Measurements from ENCODE around the gene NSMCE4A.

NSMCE4A gene

DNA sequence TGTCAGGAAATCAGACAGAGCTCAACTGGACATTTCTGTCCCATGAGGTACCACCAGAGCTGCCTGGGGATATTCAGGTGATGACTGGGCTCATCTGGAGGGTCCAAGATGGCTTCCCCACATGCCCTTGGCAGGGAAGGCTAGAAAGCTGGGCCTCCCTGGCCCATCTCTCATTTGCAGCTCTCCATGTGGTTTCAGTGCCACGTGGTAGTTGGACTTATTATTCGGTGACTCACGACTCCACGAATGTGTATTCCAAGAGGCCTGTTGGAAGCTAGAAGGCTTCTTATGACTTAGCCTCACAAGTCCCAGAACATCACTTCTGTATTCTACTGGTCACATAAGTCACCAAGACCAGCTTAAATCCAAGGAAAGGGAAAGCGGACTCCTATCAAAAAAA lies 22.8 kb downstream of the NSMCE4A start:
- TF ChIP-seq, protein P1, sequence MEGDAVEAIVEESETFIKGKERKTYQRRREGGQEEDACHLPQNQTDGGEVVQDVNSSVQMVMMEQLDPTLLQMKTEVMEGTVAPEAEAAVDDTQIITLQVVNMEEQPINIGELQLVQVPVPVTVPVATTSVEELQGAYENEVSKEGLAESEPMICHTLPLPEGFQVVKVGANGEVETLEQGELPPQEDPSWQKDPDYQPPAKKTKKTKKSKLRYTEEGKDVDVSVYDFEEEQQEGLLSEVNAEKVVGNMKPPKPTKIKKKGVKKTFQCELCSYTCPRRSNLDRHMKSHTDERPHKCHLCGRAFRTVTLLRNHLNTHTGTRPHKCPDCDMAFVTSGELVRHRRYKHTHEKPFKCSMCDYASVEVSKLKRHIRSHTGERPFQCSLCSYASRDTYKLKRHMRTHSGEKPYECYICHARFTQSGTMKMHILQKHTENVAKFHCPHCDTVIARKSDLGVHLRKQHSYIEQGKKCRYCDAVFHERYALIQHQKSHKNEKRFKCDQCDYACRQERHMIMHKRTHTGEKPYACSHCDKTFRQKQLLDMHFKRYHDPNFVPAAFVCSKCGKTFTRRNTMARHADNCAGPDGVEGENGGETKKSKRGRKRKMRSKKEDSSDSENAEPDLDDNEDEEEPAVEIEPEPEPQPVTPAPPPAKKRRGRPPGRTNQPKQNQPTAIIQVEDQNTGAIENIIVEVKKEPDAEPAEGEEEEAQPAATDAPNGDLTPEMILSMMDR (IDR thresholded peaks at IDR 0.05; ENCODE audit: low read depth, low read length): no peak
- DNase-seq (ENCODE audit: low read depth in 2 of 2): peak in 1 of 2 donors; percentile 36
- no peak overlapping the region for H3K4me3 ChIP-seq (replicated peaks in 1 of 2; ENCODE audit: low read depth in 2 of 2, low read length in 2 of 2)

DNA sequence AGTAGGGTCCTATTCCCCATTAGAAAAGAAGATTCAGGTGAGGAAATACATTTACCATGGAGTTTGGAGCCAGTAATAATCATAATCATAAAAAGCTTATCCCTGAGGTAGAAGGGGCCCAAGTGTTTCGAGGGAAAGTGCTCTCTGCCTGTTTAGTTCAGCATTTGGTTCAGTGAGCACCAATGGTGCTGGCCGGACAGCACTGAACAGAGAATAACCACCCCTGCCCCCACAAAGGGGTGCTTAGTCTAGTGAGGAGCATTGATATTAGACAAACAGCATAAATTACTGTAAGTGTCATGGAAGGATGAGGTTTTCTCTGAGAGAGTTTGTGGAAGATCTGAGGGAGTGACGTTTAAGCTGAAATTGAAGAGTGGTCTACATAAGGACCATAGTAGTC lies 25.6 kb downstream of the NSMCE4A start:
- no peak for DNase-seq (ENCODE audit: low read depth in 2 of 2)
- TF ChIP-seq, protein P1 (IDR thresholded peaks at IDR 0.05; ENCODE audit: low read depth, low read length): no peak
- no peak overlapping the region for H3K4me3 ChIP-seq (replicated peaks in 1 of 2; ENCODE audit: low read depth in 2 of 2, low read length in 2 of 2)

DNA sequence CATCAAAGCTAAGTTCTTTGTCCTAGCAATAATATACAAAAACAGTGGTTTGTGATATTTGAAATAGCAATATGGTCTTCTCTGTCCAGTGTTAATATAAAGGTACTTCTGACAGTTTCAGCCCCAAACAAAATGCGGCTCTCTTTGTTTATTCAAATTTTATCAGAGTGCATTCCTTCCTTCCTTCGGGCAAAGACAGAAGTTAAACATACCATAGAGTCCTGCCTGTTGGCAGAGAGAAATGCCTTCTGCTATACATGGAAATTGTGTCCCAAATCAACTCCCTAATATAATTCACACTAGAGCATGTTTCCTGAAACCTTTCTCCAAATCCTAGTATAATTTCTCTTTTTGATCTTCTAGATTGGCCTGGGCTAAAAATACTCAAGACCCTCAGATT lies 26.0 kb downstream of the NSMCE4A start:
- TF ChIP-seq, protein P1 (IDR thresholded peaks at IDR 0.05; ENCODE audit: low read depth, low read length): no peak
- DNase-seq (ENCODE audit: low read depth in 2 of 2): no peak

DNA sequence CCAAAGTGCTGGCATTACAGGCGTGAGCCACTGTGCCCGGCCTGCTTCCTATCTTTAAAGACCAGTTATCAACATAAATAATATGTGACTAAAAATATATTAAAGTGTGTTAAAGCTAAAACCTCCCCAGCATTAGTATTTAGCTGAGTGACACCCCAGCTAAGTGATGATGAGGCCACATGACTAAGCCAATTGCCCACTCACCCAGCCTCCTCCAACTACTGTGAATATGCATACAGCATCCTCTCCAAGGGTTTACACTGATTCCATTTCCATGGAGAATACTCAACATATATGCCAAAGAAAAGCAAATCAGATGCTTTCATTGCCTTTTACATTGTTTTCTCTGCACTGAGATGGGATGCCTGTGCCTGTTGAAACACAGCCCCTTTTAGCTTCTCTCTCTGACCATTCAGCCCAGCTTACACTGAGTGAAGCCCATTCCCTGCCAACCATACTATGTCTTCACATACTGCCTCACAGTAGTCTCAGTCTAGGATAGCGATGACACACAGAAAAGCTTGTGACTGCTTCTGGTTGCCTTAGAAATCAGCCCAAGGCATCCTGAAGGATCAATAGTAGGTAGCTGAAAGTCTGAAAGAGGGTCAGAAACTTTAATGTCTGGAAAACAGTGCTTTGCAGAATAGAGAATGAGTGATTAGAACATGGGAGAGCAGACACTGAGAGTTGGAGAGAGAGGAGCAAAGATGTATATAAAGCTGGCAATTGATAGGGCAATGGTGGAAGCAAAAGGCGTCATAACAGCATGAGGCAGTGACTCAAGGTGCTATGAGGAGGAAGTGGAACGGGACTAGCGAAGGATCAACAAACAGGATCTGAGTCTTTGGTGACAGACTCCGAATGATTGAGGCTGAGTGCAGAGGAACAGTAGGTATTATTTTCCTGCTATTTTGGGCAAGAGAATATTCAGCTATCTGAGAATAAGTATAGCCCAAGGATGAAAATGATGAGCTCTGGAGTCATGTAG lies 27.4 kb downstream of the NSMCE4A start:
- TF ChIP-seq, protein P1 (IDR thresholded peaks at IDR 0.05; ENCODE audit: low read depth, low read length): no peak
- no peak overlapping the region for H3K4me3 ChIP-seq (replicated peaks in 1 of 2; ENCODE audit: low read depth in 2 of 2, low read length in 2 of 2)
- DNase-seq (ENCODE audit: low read depth in 2 of 2): no peak

More for the DNA sequence above, 26.0 kb downstream of the NSMCE4A start:
- no peak overlapping the region for H3K4me3 ChIP-seq (replicated peaks in 1 of 2; ENCODE audit: low read depth in 2 of 2, low read length in 2 of 2)

DNA sequence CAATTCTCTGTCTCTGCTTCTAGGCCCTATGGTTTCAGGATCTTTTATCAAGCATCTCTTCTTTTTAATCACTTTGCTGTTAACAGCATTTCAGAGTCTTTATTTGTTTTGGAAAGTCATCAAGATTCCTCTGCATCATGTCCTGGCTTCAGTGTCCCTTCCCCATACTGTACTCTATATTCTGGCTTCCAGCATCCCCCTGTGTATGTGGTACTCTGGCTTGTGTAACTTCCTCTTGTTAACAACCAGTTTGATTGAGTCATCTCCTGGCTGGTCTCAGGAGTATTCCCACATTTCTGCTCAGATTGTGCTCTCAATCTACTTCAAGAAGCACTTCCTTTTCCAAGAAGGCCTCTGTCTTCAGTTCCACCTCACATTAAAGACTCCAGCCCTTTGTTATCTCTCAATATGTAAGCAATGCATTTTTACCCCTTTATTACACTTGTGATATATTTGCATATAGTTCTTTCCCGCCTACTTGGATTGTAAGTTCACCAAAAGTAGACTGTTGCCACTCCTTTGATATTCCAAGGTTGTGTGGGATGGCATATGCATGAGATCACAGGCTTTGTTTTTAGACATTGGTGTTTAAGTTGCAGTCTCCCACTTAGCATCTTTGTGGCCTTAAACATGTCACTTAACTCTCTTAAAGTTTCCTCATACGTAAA lies 32.1 kb downstream of the NSMCE4A start:
- no peak overlapping the region for H3K4me3 ChIP-seq (replicated peaks in 1 of 2; ENCODE audit: low read depth in 2 of 2, low read length in 2 of 2)
- TF ChIP-seq, protein P1 (IDR thresholded peaks at IDR 0.05; ENCODE audit: low read depth, low read length): no peak
- DNase-seq (ENCODE audit: low read depth in 2 of 2): peak; percentile 92 to 95

DNA sequence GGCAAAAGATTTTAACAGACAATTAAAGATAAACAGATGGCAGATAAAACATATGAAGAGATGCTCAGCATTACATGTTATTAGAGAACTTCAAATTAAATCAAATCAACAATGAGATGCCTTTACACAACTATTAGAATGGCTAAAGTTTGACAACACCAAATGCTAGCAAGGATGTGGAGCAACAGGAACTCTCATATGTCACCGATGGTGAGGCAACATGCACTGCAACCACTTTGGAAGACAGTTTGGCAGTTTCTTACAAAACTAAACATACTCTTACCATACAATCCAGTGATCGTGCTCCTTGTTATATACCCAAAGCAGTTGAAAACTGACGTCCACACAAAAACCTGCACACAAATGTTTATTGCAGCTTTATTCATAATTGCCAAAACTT lies 33.5 kb downstream of the NSMCE4A start:
- TF ChIP-seq, protein P1 (IDR thresholded peaks at IDR 0.05; ENCODE audit: low read depth, low read length): no peak
- H3K4me3 ChIP-seq (replicated peaks in 1 of 2; ENCODE audit: low read depth in 2 of 2, low read length in 2 of 2): no peak overlapping the region
- no peak for DNase-seq (ENCODE audit: low read depth in 2 of 2)
